ENCODE data around the gene KIFAP3.
A peak's percentile ranks its signal among the peaks of the same experiment; 100 is the strongest.
"Not testable (repeated sequence)": the region's sequence is repeated elsewhere in the genome, so short reads cannot be mapped to it uniquely, and the experiment has no call there.

The KIFAP3 gene

DNA sequence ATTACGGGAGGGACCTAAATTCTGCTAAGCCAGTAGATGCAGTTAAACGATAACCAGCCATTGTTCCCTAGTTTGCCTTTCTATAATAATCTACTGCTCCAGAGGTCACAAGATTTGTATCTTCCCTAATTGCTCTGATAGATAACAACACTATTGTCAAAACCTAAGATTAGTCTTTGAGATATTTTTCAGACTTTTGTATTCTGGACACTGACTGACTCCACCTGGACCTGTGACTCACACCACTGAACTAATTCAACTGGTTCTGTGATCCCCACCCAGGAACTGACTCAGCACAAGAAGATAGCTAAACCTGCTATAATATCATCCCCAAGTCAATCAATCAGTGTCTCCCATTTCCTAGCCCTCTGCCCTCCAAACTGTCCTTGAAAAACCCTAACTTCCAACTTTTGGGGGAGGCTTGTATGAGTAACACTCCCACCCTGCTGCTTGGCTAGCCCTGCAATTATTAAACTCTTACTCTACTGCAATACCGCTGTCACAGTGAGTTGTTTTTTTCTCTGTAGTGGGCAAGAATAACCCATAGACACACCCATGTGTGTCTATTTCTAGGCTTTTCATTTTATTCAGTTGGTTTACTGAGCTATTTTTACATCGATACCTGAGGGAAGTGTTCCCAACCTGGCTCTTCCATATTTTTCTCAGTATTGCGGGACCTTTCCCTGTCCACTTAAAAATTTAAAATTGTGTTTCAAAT lies 11.2 kb downstream of the KIFAP3 start:
- DNase-seq: no peak

DNA sequence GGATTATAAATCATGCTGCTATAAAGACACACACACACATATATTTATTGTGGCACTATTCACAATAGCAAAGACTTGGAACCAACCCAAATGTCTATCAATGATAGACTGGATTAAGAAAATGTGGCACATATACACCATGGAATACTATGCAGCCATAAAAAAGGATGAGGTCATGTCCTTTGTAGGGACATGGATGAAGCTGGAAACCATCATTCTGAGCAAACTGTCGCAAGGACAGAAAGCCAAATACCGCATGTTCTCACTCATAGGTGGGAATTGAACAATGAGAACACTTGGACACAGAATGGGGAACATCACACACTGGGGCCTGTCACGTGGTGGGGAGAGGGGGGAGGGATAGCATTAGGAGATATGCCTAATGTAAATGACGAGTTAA lies 12.8 kb downstream of the KIFAP3 start:
- not testable (repeated sequence) for DNase-seq

DNA sequence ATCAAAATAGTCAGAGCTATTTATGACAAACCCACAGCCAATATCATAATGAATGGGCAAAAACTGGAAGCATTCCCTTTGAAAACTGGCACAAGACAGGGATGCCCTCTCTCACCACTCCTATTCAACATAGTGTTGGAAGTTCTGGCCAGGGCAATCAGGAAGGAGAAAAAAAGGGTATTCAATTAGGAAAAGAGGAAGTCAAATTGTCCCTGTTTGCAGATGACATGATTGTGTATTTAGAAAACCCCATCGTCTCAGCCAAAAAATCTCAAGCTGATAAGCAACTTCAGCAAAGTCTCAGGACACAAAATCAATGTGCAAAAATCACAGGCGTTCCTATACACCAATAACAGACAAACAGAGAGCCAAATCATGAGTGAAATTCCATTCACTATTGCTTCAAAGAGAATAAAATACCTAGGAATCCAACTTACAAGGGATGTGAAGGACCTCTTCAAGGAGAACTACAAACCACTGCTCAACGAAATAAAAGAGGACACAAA lies 14.4 kb downstream of the KIFAP3 start:
- DNase-seq: not testable (repeated sequence)

DNA sequence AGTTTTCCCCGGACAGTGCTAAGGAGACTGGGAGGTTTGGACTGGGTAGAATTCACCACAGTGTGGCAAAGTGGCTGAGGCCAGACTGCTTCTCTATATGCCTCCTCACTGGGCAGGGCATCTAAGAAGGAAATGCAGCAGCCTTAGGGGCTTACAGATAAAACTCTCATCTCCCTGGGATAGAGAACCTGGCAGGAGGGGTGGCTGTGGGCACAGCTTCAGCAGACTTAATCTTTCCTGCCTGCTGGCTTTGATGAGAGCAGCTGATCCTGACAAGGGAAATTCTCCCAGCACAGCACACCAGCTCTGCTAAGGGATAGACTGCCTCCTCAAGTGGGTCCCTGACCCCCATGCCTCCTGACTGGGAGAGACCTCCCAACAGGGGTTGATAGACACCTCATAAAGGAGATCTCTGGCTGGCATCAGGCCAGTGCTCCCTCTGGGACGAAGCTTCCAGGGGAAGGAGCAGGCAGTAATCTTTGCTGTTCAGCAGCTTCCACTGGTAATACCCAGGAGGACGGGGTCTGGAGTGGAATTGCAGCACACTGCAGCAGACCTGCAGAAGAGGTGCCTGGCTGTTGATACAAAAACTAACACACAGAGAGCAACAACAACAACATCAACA lies 25.2 kb downstream of the KIFAP3 start:
- no peak for DNase-seq

DNA sequence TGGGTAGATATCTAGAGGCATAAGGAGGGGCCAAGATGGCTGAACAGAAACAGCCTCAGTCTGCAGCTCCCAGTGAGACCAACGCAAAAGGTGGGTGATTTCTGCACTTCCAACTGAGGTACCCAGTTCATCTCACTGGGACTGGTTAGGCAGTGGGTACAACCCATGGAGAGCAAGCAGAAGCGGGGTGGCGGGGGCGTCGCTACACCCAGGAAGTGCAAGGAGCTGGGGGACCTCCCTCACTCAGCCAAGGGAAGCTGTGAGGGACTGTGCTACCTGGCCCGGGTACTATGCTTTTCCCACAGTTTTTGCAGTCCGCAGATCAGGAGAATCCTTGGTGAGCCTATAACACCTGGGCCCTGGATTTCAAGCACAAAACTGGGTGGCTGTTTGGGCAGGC lies 26.0 kb downstream of the KIFAP3 start:
- DNase-seq: no peak

DNA sequence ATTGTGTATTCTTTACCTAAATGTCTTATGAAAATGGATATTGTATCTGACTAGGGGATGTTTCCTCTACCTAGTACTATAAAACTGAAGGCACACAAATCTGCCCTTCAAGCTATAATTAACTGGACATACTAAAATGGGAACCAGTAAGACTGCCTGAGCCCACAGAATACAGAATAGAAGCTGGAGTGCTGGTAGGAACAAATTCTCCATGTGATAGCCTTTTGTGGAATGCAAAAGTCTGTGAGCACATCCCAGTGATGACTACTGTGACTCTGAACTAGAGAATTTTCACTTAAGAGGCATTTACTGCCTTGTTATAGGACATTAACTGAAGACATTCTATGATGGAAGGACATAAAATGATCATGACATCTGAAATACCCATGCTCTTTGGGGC lies 30.3 kb downstream of the KIFAP3 start:
- no peak for DNase-seq

DNA sequence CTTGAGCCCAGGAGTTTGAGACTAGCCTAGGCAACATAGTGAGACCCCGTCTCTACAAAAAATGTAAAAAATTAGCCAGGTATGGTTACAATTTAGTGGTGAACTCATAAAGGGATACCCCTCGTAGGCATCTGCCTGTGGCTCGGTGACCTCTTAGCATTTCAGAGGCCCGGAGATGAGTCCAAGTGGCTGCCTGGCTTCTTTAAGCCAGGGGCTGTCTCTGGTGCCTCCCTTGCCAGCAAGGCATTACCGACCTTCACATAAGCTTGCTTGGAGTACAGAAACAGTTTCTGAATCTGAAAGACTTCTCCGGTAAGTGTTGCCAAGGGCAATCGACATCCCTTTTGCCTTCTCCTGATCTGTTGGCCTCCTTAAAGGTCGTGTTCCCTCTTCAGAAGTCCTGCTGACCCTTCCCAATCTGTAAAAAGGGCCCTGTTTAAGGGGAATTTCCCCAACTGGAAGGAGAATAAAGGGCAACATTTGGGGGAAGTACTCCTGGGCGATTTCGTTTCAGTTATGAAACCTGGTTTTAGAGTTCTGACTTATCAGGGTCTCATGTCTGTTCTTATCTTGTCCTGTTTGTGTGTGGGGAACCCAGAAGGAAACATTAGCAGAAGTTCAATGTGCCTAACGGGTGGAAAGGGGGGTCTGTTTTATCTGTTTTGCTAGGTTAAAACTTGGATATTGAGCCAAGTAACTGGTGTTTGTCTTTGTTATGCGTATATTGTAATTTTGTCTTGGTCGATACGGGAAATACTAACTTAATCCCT lies 32.9 kb downstream of the KIFAP3 start:
- DNase-seq: no peak

DNA sequence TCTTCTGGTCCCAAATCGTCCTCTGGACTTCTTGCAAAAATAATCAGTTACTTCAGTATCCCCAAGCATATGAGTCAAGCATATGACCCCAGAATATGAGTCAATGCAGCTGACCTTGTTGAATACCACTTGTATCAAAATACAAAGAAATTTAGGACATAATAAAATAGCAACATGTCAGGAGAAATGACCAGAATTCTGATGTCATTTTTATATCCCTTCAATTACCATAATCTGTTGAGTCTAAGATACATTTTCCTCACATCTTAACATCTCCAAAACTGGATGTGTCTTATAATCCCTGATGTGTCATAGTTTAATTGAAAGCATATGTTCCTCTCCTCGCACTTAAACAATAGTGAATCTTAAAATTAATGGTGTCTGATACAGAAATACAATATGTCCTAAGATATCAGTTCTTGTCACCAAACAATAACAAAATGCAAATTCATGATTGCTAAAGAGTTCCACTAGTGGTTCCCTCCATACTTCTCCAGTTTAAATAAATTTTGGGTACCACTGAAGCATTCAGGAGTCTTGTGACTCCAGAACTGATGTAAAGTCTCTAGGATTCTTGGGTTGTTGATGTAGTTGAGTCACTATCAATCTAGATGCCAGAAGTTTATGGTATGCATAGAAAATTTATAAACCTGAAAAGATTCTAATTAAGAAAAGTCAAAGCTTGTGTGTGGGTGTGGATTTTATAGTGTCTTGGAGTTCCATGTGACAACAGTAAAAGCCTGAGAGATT lies 41.8 kb downstream of the KIFAP3 start:
- DNase-seq: no peak

DNA sequence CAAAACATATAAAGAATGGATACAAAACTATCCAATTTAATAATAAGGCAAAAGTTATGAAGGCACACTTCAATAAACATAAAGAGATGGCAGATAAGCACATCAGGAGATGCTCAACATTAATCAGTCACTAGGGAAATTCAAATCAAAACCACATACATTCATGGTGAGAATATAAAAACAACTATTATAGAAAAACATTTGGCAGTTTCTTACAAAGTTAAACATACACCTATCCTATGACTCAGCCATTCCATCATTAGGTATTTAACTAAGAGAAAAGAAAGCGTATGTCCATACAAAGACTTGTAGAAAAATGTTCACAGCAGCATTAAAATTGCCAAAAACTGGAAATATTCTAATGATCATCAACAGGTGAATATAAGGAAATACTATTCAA lies 44.3 kb downstream of the KIFAP3 start:
- no peak for DNase-seq

DNA sequence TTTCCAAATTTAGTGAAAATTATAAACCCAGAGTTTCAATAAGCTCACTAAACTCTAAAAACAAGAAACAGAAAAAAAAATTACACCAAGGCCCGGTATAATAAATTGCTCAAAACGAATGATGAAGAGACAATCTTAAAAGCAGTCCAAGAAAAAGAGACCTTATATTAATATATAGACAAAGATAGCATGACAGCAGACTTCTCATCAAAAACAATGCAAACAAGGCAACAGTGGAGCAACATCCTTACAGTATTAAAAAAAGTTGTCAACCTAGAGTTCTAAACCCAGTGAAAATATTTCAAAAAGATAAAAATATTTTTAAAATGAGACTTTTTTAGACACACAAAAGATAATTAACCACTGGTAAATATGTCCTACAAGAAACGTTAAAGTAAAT lies 46.7 kb downstream of the KIFAP3 start:
- DNase-seq: no peak

DNA sequence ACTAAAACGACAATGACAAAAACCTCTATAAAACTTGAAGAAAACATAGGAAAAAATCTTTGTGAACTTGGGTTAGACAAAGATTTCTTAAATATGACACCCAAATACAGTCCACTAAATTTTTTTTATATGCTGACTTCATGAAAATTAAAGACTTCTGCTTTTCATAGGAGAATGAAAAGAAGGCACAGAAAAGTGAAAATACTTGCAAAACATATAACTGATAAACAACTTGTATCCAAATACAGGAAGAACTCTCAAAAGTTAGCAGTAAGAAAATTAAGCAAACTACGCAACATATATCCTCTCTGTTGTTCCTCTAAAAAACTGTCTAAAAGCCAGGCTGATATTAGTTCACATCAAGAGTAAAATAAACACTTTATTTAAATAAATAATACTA lies 53.6 kb downstream of the KIFAP3 start:
- DNase-seq: no peak

DNA sequence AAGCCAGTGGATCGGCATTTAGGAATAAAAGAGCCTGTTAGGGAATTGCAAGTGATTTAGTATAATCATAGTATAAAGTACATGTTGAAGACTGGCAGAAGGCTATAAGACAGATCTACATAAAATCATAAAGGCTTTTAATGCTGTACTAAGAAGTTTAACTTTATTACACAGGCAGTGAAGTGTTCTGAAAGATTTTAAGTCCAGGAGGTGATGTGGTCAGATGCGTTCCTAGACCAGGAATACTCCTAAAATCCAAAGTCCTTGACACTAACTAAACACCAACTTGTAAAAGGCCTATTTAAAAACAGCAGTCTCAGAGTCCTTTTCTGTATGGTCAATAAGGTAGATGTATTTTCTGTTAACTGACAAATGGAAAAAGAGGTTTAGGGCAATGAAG lies 57.0 kb downstream of the KIFAP3 start:
- DNase-seq: no peak

DNA sequence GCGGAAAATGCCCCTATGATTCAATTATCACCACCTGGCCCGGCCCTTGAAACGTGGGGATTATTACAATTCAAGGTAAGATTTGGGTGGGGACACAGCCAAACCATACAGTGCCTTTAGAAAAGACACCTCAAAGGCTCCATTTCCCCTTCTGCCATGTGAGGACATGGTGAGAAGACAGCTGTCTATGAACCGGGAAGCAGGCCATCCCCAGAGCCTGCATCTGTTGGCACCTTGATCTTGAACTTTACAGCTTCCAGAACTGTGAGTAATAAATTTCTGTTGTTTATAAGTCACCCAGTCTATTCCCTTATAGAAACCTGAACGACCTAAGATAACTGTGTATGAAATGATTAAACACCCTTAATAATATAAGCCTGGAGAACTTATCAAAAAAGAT lies 61.6 kb downstream of the KIFAP3 start:
- DNase-seq: no peak

DNA sequence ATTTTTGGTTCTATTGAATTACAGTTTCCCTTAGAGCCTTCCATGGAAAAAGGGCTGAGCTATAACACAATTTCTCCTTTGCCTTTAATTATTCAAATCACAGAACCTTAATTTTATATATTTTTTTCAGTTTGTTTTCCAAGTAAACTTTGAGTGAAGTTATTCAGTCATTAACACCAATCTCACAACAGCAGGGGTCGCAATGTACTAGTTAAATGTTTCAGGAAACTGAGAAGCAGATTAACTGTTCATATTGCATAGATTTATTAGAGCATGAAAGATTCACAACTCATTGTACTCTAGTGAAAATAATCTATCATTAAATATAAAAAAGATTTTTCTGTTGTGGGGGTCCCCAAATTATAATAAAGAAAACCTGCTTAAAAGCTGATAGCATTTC lies 64.1 kb downstream of the KIFAP3 start:
- peak; percentile 6 for DNase-seq

DNA sequence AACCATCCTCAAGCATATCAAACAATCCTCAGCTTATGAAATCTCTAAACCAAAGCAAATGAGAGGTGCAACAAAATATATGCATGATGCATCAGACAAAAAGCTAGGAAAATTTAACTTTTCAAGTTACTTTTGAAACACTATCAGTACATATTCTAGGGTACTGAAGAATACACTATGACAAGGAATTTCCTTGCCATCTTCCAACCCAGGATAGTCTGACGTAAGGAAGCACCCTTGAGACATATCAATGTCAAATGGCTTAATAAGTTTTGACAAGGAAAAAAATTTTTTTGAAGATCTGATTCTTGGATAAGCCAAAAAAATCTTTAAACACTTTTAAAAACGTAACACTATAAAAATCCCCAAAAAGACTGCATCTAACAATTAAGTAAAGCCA lies 64.9 kb downstream of the KIFAP3 start:
- no peak for DNase-seq

DNA sequence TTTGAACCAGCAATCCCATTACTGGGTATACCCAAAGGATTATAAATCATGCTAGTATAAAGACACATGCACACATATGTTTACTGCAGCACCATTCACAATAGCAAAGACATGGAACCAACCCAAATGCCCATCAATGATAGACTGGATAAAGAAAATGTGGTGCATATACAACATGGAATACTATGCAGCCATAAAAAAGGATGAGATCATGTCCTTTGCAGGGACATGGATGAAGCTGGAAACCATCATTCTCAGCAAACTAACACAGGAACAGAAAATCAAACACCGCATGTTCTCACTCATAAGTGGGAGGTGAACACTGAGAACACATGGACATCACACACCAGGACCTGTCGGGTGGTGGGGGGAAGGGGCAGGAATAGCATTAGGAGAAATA lies 65.8 kb downstream of the KIFAP3 start:
- DNase-seq: not testable (repeated sequence)

DNA sequence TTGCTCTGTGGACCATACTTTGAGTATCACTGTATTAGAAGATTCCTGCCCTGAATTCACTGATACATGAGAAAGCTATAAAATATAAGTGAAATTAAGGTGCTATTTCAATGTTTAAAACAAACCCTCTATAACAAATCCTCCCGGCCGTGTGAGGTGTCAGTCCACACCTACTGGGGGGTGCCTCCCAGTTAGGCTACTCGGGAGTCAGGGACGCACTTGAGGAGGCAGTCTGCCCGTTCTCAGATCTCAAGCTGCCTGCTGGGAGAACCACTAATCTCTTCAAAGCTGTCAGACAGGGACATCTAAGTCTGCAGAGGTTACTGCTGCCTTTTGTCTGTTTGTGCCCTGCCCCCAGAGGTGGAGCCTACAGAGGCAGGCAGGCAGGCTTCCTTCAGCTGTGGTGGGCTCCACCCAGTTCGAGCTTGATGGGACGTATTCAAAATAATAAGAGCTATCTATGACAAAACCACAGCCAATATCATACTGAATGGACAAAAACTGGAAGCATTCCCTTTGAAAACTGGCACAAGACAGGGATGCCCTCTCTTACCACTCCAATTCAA lies 71.1 kb downstream of the KIFAP3 start:
- DNase-seq: not testable (repeated sequence)

DNA sequence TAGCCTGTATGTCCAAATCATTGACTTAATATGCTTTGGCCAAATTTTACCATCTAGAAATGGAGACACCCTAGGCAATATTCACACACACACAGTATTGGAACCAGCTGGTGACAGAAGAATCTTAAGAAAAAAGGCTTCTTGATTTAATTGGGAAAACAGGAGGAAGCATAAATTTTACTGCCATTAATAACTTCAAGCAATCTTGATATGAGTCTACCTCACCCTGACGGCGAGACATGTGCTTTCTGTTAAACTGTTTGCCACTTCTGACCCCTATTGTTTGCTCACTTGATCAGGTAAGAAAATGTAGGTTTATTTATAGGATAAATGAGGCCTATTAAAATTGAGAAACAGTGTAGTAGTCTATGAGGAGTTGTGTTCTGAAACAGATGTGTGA lies 73.2 kb downstream of the KIFAP3 start:
- no peak for DNase-seq

DNA sequence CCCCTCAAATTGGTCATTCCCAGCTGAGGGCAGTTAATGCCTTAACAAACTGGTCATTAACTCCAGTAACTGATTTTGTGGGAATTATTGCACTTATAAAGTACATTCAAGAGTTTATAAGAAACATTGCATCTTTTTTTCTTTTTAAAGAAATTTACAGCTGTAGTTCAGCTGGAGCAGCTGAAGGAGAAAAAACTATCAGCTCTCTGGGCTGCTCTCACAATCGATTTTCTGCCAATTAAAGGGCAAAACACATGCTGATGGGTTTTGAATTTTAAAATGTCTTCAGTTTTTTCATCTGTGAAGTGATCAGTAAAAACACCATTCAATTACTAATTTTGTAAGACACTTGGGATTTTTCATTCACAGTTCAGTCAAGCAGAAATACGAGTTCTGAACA lies 74.7 kb downstream of the KIFAP3 start:
- DNase-seq: no peak

DNA sequence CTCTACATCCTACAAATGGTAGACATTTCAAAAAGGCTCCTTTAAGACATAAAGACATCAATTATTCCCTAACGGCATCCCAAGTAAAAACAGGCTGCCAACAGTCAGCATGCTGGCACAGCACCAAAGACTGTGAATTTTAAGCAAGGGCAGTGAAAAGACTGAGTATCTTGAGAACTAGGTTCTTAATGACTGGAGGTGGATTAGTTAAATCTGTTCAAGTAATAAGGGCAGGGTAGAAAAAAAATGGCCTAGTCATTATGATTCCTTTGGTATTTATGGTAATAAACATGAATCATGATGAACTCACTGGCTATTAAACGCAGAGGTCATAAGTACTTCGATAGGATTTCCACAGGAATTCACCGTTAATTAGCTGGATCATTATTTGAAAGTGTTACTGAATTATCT lies 75.2 kb downstream of the KIFAP3 start:
- no peak for DNase-seq

DNA sequence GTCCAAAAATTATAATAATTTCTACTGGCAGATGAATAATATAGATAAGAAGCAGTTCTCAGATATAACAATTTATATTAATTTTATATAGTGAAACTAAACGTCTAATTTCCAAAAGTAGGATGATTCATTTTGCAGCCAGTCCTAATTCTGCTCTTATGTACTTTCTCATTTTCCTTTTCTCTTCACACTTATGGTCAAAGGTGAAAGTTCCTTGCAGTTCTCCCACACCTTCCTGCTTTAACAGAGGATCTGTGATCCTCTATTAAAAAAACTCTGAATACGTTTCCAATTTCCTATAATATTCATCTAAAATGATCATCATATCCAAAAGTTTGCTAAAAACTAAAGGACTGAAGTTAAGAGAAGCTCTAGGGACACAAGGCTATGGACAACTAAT lies 78.5 kb downstream of the KIFAP3 start:
- DNase-seq: no peak

DNA sequence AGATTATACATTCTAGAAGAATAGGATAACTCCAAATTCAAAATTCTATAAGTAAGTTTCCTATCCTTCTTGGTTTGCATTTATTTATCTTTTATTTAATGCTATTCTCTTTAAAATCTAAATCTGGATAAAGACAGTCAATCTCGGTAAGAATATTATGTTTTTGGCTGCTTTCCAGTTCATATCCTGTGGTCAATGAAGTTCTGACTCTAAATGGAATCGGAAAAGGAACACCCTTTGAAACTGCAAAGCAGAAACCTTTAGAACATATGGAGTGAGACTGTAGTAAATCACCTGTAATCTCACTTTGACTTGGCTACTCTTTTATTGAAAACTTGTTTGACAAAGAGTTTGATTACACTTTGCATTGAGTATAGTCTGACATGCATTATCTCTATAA lies 85.2 kb downstream of the KIFAP3 start:
- DNase-seq: no peak

DNA sequence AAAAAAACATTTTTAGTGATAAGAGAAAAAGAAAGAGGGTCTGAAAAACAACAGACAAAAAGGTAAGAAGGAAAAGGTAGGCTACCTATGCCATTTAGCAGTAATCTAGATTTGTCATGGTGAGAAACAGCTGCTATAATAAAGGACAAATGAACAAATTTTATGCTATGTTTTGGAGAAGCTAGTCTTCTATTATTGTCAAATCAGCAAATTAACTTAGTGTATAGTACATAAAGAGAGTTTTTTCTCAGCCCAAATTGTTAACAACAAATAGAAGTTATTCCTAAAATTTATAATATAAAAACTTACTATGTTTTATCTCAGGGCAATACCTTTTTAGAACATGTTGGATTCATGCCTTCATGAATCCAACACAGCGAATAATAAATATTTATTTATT lies 88.7 kb downstream of the KIFAP3 start:
- no peak for DNase-seq

Data from NCI-H1694 (cell line).